Activated CD8-positive, alpha-beta T cell treated with anti-CD3 and anti-CD28 coated beads for 36 hours (primary cell): ENCODE data around the gene PI4K2B. TPM values are rescaled to one million over a fixed set of nuclear protein-coding genes. Genes with fewer than 3 reads are reported as not detected.
"Not testable (repeated sequence)": the region's sequence is repeated elsewhere in the genome, so short reads cannot be mapped to it uniquely, and the experiment has no call there.

Source experiments
- ATAC-seq: fragments of 200-7000 bp; cut with Tn5 transposase; one replicate; pipeline ENCODE4 v1.10.0; 2021; ENCODE audit warnings: mild to moderate bottlenecking, moderate library complexity
- CTCF ChIA-PET: fragments of 350-600 bp; sonication (Branson Sonifier 250); formaldehyde crosslinking; loops from one replicate; lab custom pipeline; 2021; ENCODE audit warnings: antibody characterized with exemption; lab: Charles Lee
- POLR2A ChIA-PET: fragments of 350-600 bp; sonication (Branson Sonifier 250); formaldehyde crosslinking; loops from one replicate; lab custom pipeline; 2021; ENCODE audit warnings: antibody characterized with exemption; lab: Charles Lee
- DNase-seq: peaks from one replicate; pipeline ENCODE4 v3.0.0-alpha.2; 2020
- H3K27ac Mint-ChIP-seq: one replicate; pipeline ENCODE4 v1.8.0; 2021; ENCODE audit warnings: mild to moderate bottlenecking, mixed read lengths
- H3K27me3 Mint-ChIP-seq: one replicate; pipeline ENCODE4 v1.8.0; 2021; ENCODE audit warnings: mixed read lengths
- H3K36me3 Mint-ChIP-seq: one replicate; pipeline ENCODE4 v1.8.0; 2021; ENCODE audit warnings: low read depth, mixed read lengths
- H3K4me1 Mint-ChIP-seq: one replicate; pipeline ENCODE4 v1.8.0; 2021; ENCODE audit warnings: low read depth, mixed read lengths
- H3K4me3 Mint-ChIP-seq: one replicate; pipeline ENCODE4 v1.8.0; 2021; ENCODE audit warnings: mild to moderate bottlenecking, moderate library complexity, mixed read lengths
- H3K9me3 Mint-ChIP-seq: one replicate; pipeline ENCODE4 v1.8.0; 2021; ENCODE audit warnings: mixed read lengths
- intact Hi-C: fragments of 100-400 bp; cut with micrococcal nuclease; formaldehyde crosslinking; loops from one replicate; pipeline ENCODE4 v1.10.0; 2022
- total RNA-seq, 2 experiments: library from RNA; stranded (reverse); gene quantifications; one replicate each; pipeline ENCODE4 v1.2.3, GENCODE V29; 2021
- TF ChIP-seq, protein P1 (sequence below): fragments of 200-600 bp; IDR thresholded peaks from one replicate; pipeline ENCODE4 v1.8.0; 2022; ENCODE audit warnings: antibody characterized with exemption, mild to moderate bottlenecking

The PI4K2B gene
- total RNA-seq, 2 experiments from 2014 or later, result 38.6 TPM

DNA sequence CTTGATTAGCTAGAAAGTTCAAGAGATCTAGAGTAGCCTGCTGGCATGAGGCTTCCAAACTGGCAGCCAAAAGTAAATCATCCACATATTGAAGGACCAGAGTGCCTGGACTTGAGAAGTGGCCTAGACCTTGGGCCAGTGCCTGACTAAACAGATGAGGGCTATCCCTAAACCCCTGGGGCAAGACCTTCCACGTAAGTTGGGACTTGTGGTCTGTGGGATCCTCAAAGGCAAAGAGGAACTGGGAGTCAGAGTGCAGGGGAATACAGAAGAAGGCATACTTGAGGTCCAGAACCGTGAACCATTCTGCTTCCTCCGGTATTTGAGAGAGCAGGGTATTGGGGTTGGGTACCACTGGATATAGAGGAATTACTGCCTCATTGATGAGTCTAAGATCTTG, 8.4 kb downstream of the PI4K2B start:
- ATAC-seq, DNase-seq, POLR2A ChIA-PET, H3K9me3 Mint-ChIP-seq, CTCF ChIA-PET, H3K27ac Mint-ChIP-seq, H3K27me3 Mint-ChIP-seq, H3K4me3 Mint-ChIP-seq, intact Hi-C loops: not testable (repeated sequence)
- peaks cover 53% of the 10 kb centered on the region for H3K36me3 Mint-ChIP-seq
- peaks cover 43% of the 10 kb centered on the region for H3K4me1 Mint-ChIP-seq

DNA sequence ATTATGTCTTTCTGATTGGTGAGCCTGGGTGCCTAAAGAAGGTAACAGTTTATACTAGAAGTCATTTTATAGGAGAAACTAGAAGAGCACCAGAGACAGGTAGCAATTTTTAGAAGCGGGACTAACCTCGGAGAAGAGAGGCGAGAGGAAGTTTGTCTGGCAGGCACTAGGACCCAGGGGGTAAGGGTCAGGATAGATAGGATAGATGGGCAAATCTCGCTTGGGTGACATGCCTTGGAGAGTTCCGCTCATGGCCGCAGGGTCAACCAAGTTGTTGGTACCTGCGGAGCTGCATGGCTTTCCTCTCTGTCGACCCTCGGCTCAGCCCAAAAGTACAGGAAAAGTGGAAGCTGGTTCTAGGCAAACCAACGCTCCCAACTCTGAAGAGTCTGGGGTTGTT, 11.3 kb downstream of the PI4K2B start:
- H3K4me3 Mint-ChIP-seq, result no peak overlapping the region
- TF ChIP-seq, protein P1, sequence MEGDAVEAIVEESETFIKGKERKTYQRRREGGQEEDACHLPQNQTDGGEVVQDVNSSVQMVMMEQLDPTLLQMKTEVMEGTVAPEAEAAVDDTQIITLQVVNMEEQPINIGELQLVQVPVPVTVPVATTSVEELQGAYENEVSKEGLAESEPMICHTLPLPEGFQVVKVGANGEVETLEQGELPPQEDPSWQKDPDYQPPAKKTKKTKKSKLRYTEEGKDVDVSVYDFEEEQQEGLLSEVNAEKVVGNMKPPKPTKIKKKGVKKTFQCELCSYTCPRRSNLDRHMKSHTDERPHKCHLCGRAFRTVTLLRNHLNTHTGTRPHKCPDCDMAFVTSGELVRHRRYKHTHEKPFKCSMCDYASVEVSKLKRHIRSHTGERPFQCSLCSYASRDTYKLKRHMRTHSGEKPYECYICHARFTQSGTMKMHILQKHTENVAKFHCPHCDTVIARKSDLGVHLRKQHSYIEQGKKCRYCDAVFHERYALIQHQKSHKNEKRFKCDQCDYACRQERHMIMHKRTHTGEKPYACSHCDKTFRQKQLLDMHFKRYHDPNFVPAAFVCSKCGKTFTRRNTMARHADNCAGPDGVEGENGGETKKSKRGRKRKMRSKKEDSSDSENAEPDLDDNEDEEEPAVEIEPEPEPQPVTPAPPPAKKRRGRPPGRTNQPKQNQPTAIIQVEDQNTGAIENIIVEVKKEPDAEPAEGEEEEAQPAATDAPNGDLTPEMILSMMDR, result no peak
- peaks cover 6% of the 10 kb centered on the region for H3K9me3 Mint-ChIP-seq
- H3K4me1 Mint-ChIP-seq, result peaks cover 28% of the 10 kb centered on the region
- intact Hi-C loops, result no loop called here
- CTCF ChIA-PET, result no interaction called here
- POLR2A ChIA-PET, result no interaction called here
- H3K36me3 Mint-ChIP-seq, result peaks cover 42% of the 10 kb centered on the region
- ATAC-seq, result no peak
- no peaks in the 10 kb centered on the region for H3K27me3 Mint-ChIP-seq
- no peak for DNase-seq
- no peak overlapping the region for H3K27ac Mint-ChIP-seq

DNA sequence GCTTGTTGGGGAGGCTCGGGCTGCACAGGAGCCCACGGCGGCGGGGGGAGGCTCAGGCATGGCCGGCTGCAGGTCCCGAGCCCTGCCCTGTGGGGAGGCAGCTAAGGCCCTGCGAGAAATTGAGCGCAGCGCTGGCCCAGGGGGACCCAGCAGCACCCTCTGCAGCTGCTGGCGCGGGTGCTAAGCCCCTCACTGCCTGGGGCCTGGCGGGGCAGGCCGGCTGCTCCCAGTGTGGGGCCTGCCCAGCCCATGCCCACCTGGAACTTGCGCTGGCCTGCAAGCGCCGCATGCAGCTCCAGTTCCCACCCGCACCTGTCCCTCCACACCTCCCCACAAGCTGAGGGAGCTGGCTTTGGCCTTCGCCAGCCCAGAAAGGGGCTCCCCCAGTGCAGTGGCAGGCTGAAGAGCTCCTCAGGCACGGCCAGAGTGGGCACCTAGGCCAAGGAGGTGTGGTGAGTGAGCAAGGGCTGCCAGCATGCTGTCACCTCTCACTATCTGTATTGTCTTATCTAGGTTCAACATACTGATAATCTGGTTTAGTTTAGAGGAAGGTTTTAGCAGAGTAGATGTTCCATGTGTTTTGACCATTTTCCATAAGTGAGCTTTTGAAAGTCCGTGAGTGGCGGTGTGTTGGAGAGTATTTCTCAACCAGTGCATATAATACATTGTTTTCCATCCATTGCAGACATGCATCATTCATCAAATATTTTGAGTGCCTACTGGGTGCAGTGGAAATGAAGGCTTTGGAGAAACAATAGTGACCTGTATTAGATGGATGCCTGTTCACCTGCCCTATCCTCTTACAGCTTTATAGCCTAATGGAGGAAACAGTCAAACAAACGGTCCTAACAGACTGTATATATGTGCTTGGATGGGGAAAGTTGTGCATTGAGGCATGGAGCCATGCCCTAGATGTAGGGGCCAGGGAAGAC, 13.1 kb downstream of the PI4K2B start:
- Mint-ChIP-seq H3K4me3 (no peak overlapping the region), H3K9me3 (peaks cover 6% of the 10 kb centered on the region), H3K4me1 (peaks cover 27% of the 10 kb centered on the region), H3K27me3 (no peaks in the 10 kb centered on the region), H3K27ac (no peak overlapping the region), H3K36me3 (peaks cover 42% of the 10 kb centered on the region)
- DNase-seq (no peak), ATAC-seq (no peak)
- CTCF ChIA-PET, result interaction anchor here (1.0 kb wide), 1 partner anchor 65 kb away, joined by 3 read pairs; the partner anchor contains the start of gene ZCCHC4
- TF ChIP-seq, protein P1, result no peak
- POLR2A ChIA-PET, result interaction anchor here (1.1 to 1.2 kb wide), 2 partner anchors 10 to 12 kb away, joined by 3 read pairs; no protein-coding TSS in a partner anchor
- intact Hi-C loops, result no loop called here

DNA sequence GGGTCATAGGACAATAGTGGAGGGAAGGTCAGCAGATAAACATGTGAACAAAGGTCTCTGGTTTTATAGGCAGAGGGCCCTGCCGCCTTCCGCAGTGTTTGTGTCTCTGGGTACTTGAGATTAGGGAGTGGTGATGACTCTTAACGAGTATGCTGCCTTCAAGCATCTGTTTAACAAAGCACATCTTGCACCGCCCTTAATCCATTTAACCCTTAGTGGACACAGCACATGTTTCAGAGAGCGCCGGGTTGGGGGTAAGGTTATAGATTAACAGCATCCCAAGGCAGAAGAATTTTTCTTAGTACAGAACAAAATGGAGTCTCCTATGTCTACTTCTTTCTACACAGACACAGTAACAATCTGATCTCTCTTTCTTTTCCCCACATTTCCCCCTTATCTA, 15.0 kb downstream of the PI4K2B start:
- H3K4me3 Mint-ChIP-seq, DNase-seq, CTCF ChIA-PET, H3K9me3 Mint-ChIP-seq, POLR2A ChIA-PET, ATAC-seq, H3K27me3 Mint-ChIP-seq, H3K27ac Mint-ChIP-seq, intact Hi-C loops: not testable (repeated sequence)
- peaks cover 33% of the 10 kb centered on the region for H3K36me3 Mint-ChIP-seq
- peaks cover 42% of the 10 kb centered on the region for H3K4me1 Mint-ChIP-seq

- H3K4me3 Mint-ChIP-seq, DNase-seq, H3K9me3 Mint-ChIP-seq, H3K27me3 Mint-ChIP-seq, POLR2A ChIA-PET, intact Hi-C loops, ATAC-seq, H3K27ac Mint-ChIP-seq: not testable (repeated sequence)
- Mint-ChIP-seq H3K36me3 (peaks cover 28% of the 10 kb centered on the region), H3K4me1 (peaks cover 42% of the 10 kb centered on the region)
- CTCF ChIA-PET, result interaction anchor here (1.9 kb wide), 1 partner anchor 63 kb away, joined by 4 read pairs; the partner anchor contains the start of gene ZCCHC4
Measured at GRCh38 chr4:25249494-25249893, 15.7 kb downstream of the PI4K2B start.

DNA sequence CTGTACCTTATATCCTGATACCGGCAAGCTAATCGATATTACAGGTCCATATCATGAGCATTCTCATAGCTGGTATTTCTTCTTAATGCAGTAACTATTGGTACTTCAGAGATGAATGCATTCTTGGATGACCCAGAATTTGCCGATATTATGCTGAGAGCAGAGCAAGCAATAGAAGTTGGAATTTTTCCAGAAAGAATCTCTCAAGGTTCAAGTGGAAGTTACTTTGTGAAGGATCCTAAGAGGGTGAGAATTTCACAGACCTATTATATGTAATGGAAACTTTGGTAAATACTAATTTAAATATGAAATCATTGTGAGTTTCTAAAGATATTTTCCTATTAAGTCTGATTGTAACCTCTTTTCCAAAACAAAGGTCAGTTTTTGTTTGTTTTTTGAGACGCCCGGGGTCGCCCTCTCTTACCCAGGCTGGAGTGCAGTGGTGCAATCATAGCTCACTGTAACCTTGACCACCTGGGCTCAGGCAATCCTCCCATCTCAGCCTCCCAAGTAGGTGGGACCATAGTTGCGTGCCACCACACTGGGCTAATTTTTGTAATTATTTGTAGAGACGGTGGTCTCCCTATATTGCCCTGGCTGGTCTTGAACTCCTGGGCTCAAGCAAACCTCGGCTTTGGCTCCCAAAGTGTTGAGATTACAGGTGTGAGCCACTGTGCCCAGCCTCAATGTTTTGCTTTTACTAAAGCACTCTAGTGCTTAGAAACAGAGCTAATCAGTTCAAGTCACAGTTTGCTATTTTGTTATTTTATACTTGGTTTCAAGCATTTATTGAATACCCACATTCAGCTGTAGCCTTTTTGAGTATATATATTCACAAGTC, 18.6 kb downstream of the PI4K2B start:
- TF ChIP-seq, protein P1, result no peak
- H3K4me3 Mint-ChIP-seq, result no peak overlapping the region
- peaks cover 3% of the 10 kb centered on the region for H3K9me3 Mint-ChIP-seq
- ChIA-PET CTCF (interaction anchor here (1.3 to 1.6 kb wide), 3 partner anchors 16 to 115 kb away, joined by 5 to 7 read pairs (median 5); partner anchors contain the start of gene ZCCHC4), POLR2A (no interaction called here)
- DNase-seq, result no peak
- intact Hi-C loops, result no loop called here
- peaks cover 20% of the 10 kb centered on the region for H3K36me3 Mint-ChIP-seq
- no peak overlapping the region for H3K27ac Mint-ChIP-seq
- peaks cover 33% of the 10 kb centered on the region for H3K4me1 Mint-ChIP-seq
- no peaks in the 10 kb centered on the region for H3K27me3 Mint-ChIP-seq
- no peak for ATAC-seq
